Fibroblast of skin of left quadriceps (primary cell): Measurements from ENCODE around the gene PDXP.
"Not testable (repeated sequence)": the region's sequence is repeated elsewhere in the genome, so short reads cannot be mapped to it uniquely, and the experiment has no call there.

Experiments used
- DNase-seq, 2 experiments: peaks; one replicate each; pipeline ENCODE4 v3.0.0-alpha.2; 2013; ENCODE audit warnings: low read depth in 2 of 2

The PDXP gene

DNA sequence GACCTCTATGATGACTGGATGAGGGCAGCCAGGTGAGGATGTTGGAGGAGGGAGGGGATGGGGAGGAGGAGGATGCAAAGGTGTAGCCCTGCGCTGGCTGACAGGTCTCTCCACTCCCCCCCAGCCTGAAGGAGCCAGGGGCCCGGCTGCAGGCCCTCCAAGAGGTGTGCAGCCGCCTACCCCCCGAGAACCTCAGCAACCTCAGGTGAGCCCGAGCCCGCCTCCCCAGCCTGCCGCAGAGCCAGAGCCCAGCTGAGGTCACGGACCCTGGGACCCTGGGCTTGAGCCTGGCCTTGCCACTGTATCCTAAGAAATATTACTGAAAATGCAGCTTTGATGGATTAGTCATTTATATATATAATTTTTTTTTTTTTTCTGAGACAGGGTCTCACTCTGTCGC is 11.2 kb upstream of the PDXP start:
- no peak for DNase-seq

DNA sequence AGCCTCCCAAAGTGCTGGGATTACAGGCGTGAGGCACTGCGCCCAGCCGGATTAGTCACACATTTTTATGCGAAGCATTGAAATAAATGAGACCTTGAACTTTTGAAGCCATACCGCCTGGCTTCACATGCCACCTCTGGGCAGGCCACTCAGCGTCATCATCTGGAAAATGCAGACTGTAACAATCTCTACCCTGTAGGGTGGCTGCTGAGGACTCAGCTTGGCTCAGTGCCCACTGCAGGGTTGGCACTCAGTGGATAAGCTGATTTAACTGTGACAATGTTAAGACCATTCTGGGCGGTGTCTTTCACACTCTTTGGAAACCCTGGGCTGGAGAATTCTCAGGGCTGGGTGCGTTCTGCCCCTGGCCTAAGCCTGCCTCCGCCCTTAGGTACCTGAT is 10.6 kb upstream of the PDXP start:
- no peak for DNase-seq

DNA sequence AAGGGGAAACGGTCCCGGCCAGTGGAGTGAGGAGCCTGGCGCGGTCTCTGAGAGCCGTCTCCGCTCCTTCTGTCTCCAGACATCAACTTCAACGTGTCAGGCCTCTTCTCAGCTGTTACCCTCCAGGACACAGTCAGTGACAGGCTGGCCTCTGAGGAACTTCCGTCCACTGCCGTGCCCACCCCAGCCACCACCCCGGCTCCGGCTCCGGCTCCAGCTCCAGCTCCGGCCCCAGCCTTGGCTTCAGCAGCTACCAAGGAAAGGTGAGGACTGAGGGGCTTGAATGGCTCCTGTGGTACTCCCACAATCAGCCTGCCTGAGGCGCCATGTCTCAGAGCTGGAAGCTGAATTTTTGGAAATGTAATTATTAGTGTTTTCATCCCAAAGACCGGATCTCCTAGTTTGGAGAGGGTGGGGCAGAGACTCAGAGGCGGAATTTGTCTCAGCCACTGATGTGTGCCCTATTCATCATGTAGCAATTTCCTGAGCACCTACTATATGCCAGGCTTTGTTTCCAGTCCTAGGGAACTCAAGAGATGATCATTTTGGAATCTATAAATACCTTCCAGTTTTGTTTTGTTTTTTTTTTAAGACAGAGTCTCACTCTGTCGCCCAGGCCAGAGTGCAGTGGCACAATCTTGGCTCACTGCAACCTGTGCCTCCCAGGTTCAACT is 7.9 kb upstream of the PDXP start:
- DNase-seq = no peak

DNA sequence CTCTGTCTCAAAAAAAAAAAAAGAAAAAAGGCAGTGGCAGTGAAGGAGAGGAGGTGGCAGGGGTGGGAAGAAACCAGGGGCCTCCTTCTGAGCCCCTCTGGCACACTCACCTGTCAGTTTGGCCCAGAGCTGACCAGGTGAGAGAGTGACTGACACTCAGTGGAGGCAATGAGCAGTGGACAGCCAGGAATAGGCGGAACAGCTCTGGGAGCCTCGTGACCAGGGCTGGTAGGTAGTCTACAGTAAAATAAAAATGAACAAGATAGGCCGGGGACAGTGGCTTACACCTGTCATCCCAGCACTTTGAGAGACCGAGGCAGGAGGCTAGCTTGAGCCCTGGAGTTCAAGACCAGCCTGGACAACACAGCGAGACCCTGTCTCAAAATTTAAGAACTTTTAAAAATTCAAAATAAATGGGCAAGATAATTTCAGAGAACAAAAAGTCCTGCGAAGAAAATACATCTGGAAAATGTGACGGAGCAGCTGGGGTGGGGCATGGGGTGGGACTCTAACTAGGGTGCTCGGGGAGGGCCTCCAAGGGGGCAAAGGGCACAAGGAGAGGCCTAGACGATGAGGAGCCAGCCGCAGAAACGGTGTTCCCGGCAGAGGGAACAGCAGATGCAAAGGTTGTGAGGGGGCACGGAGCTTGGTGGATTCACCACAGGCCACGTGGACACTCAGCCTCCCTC is 3.8 kb upstream of the PDXP start:
- DNase-seq = no peak

DNA sequence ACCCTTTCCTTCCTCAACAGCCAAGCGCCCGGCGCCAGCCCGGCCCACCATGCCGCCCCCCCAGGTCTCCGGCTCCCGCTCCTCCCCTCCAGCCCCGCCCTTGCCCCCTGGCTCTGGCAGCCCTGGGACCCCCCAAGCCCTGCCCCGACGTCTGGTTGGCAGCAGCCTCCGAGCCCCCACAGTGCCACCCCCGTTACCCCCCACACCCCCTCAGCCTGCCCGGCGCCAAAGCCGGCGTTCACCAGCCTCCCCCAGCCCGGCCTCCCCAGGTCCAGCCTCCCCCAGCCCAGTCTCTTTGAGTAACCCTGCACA is 3.3 kb upstream of the PDXP start:
- no peak for DNase-seq

DNA sequence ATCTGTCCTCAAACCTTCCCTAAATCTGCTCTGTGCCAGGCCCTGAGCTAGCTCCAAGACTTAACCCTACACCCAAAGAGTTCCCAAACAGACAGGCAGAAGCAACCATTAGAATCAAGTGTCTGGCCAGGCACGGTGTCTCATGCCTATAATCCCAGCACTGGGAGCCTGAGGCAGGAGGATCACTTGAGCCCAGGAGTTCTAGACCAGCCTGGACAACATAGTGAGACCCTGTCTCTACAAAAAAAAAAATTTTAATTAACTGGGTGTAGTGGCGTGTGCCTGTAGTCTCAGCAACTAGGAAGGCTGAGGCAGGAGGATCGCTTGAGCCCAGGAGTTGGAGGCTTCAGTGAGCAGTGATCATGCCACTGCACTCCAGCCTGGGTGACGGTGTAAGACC is 1.9 kb upstream of the PDXP start:
- DNase-seq = not testable (repeated sequence)

DNA sequence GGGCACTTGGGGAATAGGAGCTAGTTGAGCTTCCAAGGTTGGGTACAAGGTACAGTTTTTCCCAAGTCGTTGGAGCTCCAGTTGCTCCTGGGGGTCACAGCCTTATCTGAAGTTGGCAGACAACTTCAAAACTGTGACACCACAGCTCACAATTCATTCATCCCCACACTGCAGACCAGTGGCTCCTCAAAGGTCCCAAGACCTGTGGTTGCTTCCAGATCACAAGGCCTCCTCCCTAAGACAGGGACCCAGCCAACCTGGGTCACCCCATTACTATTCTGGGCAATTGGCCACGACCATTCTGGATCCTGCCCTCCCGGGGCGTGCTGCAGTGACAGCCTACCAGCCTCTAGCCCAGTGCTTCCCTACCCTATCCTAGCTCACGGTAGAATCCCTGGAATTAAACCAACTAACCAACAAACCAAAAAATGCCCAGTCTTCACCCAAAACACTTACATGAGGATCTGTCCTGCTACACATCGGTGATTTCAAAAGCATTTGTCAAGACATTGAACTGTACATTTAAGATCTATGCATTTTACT is 862 bp upstream of the PDXP start:
- DNase-seq = no peak

DNA sequence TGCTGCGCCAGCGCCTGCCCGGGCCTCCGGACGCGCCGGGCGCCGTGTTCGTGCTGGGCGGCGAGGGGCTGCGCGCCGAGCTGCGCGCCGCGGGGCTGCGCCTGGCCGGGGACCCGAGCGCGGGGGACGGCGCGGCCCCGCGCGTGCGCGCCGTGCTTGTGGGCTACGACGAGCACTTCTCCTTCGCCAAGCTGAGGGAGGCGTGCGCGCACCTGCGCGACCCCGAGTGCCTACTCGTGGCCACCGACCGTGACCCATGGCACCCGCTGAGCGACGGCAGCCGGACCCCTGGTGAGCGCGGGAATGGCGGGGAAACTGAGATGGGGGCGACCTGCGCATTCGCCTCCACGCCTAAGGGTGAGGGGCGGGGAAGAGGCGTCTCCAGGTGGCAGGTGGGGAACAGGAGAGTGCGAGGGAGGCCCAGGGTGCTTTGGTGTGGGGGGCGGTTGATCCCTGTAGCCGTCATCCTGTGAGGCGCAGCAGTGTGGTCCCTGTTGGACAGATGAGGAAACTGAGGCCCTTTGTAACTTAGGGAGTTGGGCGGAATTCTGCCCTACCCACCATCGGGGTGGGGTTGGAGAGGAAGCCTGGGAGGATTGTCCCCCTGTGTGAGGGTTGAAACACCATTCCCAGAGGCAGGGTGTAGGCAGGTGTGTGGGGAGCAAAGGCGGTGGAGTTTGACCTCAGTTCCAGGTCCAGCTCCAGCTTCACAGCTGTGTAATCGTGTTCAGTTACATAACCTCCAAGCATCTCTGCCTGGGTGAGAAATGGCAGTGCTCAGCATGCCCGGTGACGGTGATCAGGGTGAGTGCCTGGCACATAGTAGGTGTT is 758 bp downstream of the PDXP start:
- DNase-seq = no peak

DNA sequence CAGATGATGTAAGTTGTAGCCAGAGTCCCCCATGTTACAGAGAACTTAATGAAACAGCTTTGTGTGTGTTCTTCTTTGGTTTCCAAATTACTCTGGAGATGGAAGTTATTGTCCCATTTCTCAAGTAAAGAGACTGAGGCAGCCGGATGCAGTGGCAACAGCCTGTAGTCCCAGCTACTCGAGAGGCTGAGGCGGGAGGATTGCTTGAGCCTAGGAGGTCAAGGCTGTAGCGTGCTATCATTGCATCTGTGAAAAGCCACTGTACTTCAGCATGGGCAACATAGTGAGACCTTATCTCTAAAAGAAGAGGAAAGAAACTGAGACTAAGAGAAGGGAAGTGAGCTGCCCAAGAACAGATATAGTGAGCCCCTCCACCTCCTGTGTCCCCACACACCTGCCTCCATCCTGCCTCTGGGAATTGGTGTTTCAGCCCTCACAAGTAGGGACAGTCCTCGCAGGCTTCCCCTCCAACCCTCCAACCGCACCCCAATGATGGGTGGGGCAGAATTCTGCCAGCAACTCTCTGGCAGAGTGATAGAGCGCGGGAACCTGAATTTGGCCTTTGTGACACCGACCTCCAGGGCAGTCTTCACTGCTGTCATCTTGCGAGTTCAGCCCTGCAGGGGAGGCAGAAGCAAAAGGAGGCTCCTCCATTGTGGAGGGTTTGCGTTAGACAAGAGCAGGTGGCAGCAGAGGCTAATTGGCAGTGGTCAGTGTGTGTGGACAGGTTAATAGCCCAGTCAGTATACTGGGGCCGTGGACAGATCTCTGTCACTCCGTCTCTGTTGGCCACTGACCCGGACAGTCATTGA is 1.6 kb downstream of the PDXP start:
- DNase-seq = no peak

DNA sequence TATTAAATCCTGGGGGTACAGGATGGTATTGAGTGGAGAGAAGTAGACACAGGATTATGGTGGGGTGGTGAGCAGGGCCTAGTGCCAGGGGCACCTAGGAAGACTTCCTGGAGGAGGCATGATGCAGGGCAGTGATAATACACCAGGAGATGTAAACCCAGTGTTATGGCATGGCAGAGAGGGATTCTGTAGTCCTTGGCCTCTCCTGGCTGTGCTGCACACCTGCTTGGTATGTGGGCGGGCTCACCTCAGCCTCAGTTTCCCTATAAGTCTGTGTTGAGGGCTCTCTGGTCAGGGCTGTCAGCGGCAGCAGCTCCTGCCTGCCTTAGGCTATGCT is 2.2 kb downstream of the PDXP start:
- DNase-seq = no peak

DNA sequence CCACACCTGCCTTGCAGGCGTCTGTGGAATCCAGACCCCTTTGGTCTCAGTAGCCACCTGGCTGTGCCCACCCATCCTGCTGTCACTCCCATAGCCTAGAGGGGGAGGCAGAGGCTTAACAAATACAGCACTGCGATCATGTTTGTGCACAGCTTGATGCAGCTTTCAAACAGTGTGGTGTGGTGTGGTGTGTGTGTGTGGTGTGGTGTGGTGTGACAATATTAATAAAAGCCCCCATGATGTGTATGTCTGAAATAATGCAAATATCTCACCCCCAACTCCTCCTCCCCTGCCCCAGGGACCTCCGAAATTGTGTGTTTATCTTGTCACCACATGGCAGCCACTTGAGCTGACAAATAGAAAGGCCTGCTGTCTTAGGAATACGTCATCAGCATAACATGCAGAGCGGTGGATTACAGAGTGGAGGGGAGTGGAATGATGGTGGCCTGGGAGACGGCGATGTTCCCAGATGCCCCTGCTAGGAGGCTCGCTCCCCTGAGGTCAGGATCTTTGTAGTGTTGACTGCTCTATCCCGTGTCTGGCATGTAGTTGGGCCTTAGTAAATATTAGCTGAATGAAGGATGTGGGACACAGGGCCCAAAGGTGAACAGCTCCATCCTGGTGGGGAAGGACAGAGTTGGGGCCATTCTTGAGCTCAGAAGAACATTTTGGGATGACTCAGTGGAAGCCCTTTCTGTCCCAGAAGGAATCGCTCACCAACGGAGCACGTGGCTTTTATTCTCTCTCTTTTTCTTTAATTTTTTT is 2.8 kb downstream of the PDXP start:
- DNase-seq = peak in 1 of 2 experiments; percentile 52

DNA sequence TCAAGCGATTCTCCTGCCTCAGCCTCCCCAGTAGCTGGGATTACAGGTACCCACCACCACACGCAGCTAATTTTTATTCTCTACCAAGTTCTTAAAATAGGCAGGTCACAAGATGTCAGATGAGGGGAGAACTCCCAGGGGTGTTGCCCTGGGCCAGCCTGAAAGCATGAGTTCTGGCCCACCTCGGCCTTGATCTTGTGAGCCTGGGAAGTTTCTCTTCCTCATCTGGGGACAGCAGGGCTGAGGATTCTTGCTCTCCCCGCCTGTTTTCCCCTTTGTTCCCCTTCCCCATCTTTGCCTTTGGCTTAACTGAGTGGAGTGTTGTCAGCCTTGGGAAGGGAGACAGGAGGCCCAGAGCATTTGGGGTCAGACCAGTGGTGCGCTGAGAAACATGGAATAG is 3.5 kb downstream of the PDXP start:
- DNase-seq = no peak

DNA sequence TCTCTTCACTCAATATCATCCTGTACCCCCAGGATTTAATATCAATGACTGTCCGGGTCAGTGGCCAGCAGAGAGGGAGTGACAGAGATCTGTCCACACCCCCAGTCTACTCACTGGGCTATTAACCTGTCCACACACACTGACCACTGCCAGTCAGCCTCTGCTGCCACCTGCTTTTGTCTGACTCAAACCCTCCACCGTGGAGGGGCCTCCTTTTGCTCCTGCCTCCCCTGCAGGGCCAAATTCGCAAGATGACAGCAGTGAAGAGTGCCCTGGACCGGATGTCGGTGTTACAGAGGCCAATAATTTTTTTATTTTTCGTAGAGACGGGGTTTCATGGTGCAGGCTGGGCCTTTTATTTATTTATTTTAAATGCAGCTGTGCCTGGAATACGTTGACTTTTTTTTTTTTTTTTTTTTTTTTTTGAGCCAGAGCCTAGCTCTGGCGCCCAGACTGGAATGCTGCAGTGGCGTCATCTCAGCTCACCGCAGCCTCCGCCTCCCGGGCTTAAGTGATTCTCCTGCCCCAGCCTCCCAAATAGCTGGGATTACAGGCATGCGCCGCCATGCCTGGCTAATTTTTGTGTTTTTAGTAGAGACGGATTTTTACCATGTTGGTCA is 5.1 kb downstream of the PDXP start:
- no peak for DNase-seq

DNA sequence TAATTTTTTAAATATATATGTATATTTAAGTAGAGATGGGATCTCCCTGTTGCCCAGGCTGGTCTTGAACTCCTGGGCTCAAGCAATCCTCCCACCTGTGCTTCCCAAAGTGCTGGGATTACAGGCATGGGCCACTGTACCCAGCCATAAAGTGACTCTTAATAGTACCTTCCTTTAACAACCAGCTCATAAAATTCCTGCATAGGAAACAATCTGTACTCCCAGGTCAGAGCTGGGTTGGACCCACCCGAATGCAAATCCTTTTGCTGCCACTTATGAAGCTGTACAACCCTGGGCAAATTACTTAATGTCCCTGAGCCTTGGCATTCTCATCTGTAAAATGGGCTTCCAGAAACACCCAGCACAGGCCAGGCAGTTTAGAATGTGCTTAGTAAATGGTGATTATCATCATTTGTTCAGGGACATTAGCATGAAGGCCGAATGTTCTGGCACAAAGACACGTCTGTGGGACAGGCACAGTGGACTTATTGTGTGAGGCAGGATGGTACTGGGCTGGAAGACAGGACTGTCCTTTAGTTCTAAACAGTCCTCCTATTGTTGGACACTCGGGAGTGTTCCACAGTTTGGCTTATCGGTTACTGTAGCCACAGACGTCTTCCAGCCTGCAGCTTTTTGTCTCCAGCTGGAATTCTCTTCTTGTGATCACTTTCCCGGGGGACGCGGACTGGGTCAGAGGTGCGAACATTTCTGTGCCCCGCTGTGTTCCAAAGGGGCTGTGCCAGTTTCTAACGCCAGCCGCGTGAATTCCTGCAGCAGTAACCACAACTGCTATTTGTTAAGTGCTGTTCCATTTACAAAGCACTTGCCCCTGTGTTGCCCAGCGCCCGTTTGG is 6.0 kb downstream of the PDXP start:
- DNase-seq = no peak

DNA sequence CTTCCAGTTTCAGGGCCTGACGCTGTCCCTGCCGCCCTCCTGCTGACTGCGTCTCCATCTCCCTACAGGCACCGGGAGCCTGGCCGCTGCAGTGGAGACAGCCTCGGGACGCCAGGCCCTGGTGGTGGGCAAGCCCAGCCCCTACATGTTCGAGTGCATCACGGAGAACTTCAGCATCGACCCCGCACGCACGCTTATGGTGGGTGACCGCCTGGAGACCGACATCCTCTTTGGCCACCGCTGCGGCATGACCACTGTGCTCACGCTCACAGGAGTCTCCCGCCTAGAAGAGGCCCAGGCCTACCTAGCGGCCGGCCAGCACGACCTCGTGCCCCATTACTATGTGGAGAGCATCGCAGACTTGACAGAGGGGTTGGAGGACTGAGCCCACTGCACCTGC is 7.0 kb downstream of the PDXP start:
- no peak for DNase-seq

DNA sequence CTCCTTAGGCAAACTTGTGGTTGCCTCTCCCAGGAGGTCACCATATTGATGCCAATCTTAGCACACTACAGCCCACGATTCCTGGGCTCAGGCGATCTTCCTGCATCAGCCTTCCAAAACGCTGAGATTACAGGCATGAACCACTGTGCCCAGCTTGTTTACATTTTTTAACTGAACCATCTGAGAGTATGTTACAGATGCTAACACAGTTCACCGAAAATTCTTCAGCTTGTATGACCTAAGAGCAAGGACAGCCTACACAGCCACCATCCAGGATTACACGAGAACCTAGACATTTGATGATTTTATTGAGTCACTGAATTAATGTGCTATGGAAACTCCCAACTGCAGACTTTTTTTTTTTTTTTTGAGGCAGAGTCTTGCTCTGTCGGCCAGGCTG is 11.1 kb downstream of the PDXP start:
- no peak for DNase-seq

DNA sequence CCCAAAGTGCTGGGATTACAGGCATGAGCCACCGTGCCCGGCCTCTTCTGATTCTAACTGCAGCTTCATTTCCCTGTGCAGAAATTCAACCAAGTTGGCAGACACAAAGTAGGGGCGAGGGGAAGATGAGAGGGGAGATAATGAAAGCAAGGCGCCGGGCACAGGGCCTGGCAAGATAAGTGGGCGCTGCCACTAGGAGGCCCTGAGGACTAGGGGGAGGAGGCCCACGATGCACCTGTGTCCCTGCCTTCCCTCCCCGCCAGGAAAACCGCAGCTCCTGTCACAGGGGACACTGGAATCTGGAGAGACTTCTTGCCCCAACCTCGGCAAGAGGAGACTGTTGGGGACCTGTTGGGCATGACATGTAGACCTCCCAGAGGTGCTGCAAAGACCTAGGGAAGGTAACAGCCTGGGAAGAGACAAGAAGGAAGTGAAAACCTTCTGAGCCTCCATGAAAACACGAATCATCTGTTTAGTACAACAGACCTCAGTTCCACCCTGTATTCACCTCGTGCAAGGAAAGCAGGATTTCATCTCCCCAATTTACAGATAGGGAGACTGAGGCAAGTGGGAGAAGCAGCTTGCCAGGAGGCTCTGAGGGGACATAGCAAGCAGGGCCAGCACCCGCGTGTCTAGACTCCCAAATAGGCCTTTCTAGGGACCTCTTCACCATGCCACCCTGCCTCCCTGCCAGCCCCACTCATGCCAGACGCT is 13.8 kb downstream of the PDXP start:
- no peak for DNase-seq

DNA sequence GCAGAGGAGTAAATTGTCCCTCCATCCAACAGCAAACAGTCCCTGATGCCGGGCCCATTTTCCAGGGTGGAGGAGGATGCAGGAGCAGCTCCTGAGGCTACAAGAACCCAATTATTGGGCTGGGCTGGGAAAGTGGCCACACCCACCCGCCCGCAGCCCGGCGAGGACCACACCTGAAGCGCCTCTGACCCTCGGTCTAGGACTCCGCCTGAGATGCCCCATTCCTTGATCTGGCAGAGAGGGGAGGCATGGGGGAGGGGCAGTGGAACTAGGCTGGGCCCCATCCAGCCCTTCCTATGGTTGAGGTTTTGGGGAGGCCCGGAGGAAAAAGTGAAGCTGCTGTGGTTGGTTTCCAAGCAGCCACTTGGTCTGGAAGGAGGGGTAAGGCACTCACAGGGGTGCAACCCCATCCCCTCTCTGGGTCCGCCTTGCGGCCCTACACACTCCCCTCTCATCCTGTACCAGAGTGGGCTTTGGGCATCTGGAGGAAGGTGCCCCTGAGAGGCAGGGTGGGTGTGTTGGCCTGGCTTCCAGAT is 14.5 kb downstream of the PDXP start:
- DNase-seq = no peak

DNA sequence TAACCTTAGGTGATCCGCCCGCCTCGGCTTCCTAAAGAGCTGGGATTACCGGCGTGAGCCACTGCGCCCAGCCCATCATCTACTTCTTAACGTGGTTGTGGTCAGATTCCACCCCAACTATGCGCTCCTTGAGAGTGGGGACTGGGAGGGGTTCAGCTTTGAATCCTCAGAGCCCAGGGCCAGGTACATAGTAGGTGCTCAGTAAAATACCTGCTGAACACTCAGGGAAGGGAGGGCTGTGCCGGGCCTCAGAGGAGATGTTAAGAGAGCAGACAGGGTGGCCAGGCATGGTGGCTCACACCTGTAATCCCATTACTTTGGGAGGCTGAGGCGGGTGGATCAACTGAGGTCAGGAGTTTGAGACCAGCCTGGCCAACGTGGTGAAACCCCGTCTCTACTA is 15.7 kb downstream of the PDXP start:
- no peak for DNase-seq
